HG03565 (cell line): ENCODE data around the gene C4orf50.
"Not testable (repeated sequence)": the region's sequence is repeated elsewhere in the genome, so short reads cannot be mapped to it uniquely, and the experiment has no call there.

Experiments
- ATAC-seq: cut with Tn5 transposase; IDR thresholded peaks from one replicate; pipeline ENCODE4 v1.9.1; 2021; ENCODE audit warnings: mild to moderate bottlenecking, moderate library complexity; ENCODE audit not compliant: unreplicated experiment

C4orf50 gene

GRCh38 chr4:5874811-5875449 lies 143.3 kb downstream of the C4orf50 start:
- no peak for ATAC-seq

DNA sequence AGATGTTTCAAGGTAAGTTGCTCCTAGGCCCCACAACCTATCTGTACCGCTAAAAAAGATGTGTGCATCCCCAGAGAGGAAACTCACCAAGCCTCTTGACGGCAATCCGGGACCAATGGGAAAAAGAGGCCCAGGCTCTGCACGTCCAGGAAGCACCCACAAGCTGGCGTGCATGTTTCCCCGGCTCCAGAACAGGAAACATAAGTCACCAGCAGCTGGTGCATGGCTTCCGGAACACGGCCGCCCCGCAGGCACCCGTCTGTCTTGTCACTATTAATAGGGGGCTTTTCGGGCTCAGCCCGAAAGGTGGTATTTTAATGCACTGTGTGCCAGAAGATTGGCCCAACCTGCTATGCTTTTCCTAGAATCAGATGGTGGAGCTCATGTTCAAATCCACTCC lies 147.5 kb downstream of the C4orf50 start:
- no peak for ATAC-seq

DNA sequence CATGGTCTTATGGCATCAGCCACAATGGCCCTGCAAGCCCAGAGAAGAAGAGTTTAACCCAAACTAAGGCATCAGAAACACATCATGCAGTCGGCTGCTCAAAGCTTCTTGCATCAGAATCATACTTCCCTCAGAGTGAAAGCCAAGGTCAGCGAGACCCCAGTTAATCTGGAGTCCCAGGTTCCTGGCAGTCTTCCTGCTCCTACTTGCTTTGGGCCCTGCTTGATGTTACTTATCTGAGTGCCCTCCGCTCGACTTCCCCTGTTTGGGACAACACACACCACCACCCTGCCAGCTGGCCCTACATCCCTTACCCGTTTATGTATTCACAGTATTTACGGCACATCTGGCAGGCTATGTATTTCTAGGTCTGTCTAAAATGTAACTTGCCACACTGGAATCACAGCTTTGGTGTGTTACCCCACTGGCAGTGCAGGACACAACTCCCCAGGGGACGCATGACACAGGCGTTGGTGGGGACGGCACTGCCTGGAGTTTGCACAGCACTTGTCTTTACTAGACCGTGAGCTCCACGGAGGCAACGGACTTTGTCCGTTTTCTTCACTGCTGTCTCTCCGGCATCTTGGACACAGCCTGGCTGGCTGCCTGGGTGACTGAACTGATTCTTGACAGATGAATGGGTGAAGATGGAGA lies 148.1 kb downstream of the C4orf50 start:
- ATAC-seq = no peak

DNA sequence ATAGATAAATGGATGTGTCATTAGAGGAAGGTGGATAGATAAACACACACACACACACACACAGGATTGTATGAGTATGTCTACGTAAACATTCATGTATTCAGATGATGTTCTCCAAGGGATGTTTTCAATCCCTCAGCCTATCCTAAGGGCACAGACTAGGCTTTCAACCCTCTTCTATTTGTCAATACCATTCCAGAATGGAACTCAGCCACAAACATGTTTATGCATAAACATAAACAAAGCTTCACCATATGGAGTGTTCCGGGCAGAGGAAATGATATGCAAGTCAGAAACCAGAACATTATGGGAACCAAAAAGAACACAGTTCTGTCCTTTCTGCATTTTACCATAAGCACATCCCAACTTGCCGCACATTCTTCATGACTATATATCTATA lies 150.4 kb downstream of the C4orf50 start:
- ATAC-seq = no peak

DNA sequence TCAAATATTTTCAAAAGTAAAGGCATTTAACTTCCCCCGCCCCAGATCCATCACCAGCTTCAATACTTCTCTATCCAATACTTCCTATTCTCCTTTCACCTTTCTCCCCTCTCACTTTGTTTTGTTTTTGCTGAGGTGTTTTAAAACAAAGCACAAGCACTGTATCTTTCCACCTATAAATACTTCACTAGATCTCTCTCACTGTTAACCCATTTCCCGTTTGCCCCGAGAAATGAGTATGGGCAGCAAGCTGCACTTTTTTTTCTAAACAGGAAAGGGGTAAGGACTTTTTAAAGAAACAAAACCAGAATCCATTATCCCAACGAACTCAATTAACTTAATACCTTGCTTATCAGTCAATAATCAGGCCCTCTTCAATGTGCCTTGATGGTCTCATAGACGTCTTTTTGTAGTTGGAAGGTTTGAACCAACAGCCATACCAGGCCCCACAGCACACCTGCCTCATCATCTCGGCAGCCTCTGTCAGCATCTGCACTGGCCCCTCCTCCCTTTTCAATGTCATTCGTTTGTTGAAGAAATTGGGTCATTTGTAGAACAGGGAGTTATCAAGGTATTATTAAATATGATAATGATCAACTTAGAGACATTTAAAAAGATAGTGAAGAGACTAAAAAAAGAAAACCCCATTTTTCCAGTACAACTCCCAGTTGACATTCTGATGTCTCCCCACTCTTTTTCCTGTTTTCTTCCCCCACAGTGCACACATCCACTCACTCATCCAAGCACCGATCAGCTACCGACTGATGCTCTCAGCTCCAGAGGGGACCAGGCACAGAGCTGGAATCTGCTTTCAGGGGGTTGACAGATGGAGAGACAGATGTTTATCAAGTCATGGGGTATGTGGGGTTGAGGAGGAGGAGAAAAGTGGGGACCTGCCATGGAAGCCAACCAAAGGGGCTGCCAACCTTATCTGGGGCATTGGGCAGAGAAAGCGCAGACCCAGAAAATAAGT lies 151.1 kb downstream of the C4orf50 start:
- ATAC-seq = no peak

GRCh38 chr4:5865896-5866599 lies 152.2 kb downstream of the C4orf50 start:
- ATAC-seq = no peak

DNA sequence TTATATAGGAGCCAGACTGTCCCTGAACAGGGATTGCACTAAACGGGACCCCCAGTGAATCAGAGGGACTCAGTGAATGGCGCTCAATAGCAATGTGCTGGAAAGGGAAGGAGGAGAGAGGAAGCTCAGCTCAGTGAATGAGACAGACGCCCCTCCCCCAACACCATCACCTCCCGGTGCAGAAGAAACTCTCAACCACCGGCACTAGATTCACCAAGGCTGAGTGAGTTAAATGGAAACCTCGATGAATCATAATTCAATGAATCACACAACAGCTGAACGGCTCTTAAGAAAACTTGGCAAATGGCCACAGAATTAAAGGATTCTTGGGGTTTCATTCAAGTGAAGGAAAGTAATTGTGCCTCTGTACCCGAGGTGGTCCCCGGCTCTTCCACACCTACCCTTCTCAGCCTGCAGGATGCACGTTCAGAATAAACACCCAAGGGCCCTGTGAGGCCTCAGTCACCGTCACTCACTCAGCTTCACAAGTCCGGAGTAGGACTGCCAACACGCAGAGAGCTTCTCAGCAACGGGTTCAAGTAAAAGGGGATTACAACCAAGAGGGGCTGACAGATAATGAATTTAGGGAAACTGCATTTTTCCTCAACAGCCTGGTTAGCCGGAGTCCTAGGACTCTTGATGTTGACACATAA lies 154.6 kb downstream of the C4orf50 start:
- ATAC-seq = no peak

- ATAC-seq = no peak
Measured at GRCh38 chr4:5858020-5858769, 160.0 kb downstream of the C4orf50 start.

DNA sequence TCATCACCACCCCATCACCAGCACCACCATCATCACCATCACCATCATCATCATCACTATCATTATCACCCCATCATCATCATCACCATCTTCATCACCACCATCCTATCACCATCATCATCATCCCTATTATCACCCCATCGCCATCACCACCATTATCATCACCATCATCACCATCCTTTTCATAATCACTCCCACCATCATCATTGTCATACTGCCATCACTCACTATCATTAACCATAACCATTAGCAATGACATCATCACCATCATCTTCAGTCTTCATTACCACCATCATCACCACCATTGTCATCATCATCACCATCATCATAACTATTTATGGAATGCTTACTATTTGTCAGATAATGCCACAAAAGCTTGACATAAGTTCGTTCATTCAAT lies 161.0 kb downstream of the C4orf50 start:
- ATAC-seq = no peak

- not testable (repeated sequence) for ATAC-seq
Measured at GRCh38 chr4:5856362-5856761, 161.9 kb downstream of the C4orf50 start.

GRCh38 chr4:5854929-5855328 lies 163.3 kb downstream of the C4orf50 start:
- ATAC-seq = no peak

- ATAC-seq = no peak
Measured at GRCh38 chr4:5852523-5853202, 165.6 kb downstream of the C4orf50 start.

GRCh38 chr4:5851637-5852301 lies 166.5 kb downstream of the C4orf50 start:
- no peak for ATAC-seq
